GM12878 (cell line): Measurements from ENCODE around the gene NDE1.

Source experiments
- BRCA1 ChIP-seq: IDR thresholded peaks from 2 replicates; pipeline ENCODE4 v1.6.1; 2011; ENCODE audit warnings: low read depth, low read length, improper control_type of control experiment
- CUX1 ChIP-seq: IDR thresholded peaks from 2 replicates; pipeline ENCODE4 v1.6.1; 2012; ENCODE audit warnings: improper control_type of control experiment, low read depth, low read length; ENCODE audit not compliant: insufficient replicate concordance
- E2F4 ChIP-seq: IDR thresholded peaks from 2 replicates; pipeline ENCODE4 v1.6.1; 2012; ENCODE audit warnings: low read depth, low read length, improper control_type of control experiment
- FOXK2 ChIP-seq: fragments of 450-650 bp; IDR thresholded peaks from 2 replicates; pipeline ENCODE4 v1.6.1; 2017; ENCODE audit warnings: mild to moderate bottlenecking, moderate library complexity
- HDAC2 ChIP-seq: fragments of 200-600 bp; sonication (generic); IDR thresholded peaks from 2 replicates; pipeline ENCODE4 v1.6.1; 2017
- KDM1A ChIP-seq: fragments of 200-600 bp; sonication (generic); IDR thresholded peaks from 2 replicates; pipeline ENCODE4 v1.6.1; 2016; ENCODE audit warnings: borderline replicate concordance
- MYC ChIP-seq: IDR thresholded peaks from 2 replicates; pipeline ENCODE4 v1.6.1; 2011; ENCODE audit warnings: mild to moderate bottlenecking, low read length, moderate library complexity, inconsistent platforms; ENCODE audit not compliant: insufficient read depth, insufficient replicate concordance, insufficient read length, severe bottlenecking
- POLR2A ChIP-seq: IDR thresholded peaks from 2 replicates; pipeline ENCODE4 v1.6.1; 2011; ENCODE audit warnings: low read depth, mild to moderate bottlenecking, low read length
- POLR2AphosphoS5 ChIP-seq: IDR thresholded peaks from 2 replicates; pipeline ENCODE4 v1.6.1; 2011; ENCODE audit warnings: mild to moderate bottlenecking, low read length, inconsistent platforms
- ZNF274 ChIP-seq: IDR thresholded peaks from one replicate; pipeline ENCODE4 v1.8.0; 2011; ENCODE audit not compliant: insufficient read length, insufficient read depth
- TF ChIP-seq, protein P1 (sequence below), 3 experiments: IDR thresholded peaks in 2 of 3; conservative IDR thresholded peaks in 1 of 3; 2 replicates each; pipeline ENCODE4 v1.5.1; 2011; ENCODE audit warnings: low read depth in 3 of 3, low read length in 3 of 3, mild to moderate bottlenecking in 3 of 3, control low read depth in 2 of 3, moderate library complexity in 2 of 3, inconsistent platforms in 1 of 3, mixed read lengths in 1 of 3; ENCODE audit not compliant: control insufficient read depth in 2 of 3, insufficient read depth in 1 of 3; ENCODE audit errors: extremely low read depth in 1 of 3
- TF ChIP-seq, protein P2 (sequence below): IDR thresholded peaks from 2 replicates; pipeline ENCODE4 v1.6.1; 2012; ENCODE audit warnings: mild to moderate bottlenecking, low read depth, low read length

GRCh38 chr16:15635926-15636325, 14.1 kb upstream of the NDE1 start:
- TF ChIP-seq, protein P1, sequence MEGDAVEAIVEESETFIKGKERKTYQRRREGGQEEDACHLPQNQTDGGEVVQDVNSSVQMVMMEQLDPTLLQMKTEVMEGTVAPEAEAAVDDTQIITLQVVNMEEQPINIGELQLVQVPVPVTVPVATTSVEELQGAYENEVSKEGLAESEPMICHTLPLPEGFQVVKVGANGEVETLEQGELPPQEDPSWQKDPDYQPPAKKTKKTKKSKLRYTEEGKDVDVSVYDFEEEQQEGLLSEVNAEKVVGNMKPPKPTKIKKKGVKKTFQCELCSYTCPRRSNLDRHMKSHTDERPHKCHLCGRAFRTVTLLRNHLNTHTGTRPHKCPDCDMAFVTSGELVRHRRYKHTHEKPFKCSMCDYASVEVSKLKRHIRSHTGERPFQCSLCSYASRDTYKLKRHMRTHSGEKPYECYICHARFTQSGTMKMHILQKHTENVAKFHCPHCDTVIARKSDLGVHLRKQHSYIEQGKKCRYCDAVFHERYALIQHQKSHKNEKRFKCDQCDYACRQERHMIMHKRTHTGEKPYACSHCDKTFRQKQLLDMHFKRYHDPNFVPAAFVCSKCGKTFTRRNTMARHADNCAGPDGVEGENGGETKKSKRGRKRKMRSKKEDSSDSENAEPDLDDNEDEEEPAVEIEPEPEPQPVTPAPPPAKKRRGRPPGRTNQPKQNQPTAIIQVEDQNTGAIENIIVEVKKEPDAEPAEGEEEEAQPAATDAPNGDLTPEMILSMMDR (IDR thresholded peaks at IDR 0.05 in 2 of 3, conservative IDR thresholded peaks at IDR 0.05 in 1 of 3; ENCODE audit: control insufficient read depth in 2 of 3, extremely low read depth in 1 of 3, insufficient read depth in 1 of 3, low read depth in 3 of 3, low read length in 3 of 3), result no peak
- TF ChIP-seq POLR2A, result no peak
- no peak for TF ChIP-seq ZNF274
- no peak for TF ChIP-seq HDAC2
- TF ChIP-seq E2F4, result no peak
- no peak for TF ChIP-seq POLR2AphosphoS5
- no peak for TF ChIP-seq CUX1
- no peak for TF ChIP-seq KDM1A
- no peak for TF ChIP-seq FOXK2
- TF ChIP-seq BRCA1, result no peak
- no peak for TF ChIP-seq MYC
- TF ChIP-seq, protein P2, sequence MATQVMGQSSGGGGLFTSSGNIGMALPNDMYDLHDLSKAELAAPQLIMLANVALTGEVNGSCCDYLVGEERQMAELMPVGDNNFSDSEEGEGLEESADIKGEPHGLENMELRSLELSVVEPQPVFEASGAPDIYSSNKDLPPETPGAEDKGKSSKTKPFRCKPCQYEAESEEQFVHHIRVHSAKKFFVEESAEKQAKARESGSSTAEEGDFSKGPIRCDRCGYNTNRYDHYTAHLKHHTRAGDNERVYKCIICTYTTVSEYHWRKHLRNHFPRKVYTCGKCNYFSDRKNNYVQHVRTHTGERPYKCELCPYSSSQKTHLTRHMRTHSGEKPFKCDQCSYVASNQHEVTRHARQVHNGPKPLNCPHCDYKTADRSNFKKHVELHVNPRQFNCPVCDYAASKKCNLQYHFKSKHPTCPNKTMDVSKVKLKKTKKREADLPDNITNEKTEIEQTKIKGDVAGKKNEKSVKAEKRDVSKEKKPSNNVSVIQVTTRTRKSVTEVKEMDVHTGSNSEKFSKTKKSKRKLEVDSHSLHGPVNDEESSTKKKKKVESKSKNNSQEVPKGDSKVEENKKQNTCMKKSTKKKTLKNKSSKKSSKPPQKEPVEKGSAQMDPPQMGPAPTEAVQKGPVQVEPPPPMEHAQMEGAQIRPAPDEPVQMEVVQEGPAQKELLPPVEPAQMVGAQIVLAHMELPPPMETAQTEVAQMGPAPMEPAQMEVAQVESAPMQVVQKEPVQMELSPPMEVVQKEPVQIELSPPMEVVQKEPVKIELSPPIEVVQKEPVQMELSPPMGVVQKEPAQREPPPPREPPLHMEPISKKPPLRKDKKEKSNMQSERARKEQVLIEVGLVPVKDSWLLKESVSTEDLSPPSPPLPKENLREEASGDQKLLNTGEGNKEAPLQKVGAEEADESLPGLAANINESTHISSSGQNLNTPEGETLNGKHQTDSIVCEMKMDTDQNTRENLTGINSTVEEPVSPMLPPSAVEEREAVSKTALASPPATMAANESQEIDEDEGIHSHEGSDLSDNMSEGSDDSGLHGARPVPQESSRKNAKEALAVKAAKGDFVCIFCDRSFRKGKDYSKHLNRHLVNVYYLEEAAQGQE, result no peak
